ENCODE measurements around the gene RBFOX2. TPM values are rescaled to one million over a fixed set of nuclear protein-coding genes. Genes with fewer than 3 reads are reported as not detected.

The RBFOX2 gene
- total and polyA plus RNA-seq, 2 donors (not counting 1 experiment from before 2014, with no cell fraction given) = not detected

- no peak for ATAC-seq (ENCODE audit: low read depth)
- H3K36me3 ChIP-seq (replicated peaks in 1 of 2; ENCODE audit: control extremely low read depth in 1 of 2, control insufficient read depth in 1 of 2, extremely low read depth in 1 of 2, insufficient read depth in 2 of 2, low read length in 1 of 2) = no peaks in the 10 kb centered on the region
- H4K20me1 ChIP-seq (ENCODE audit: control insufficient read depth, insufficient read depth, low read length, poor library complexity, severe bottlenecking) = no peaks in the 10 kb centered on the region
- H3K4me2 ChIP-seq (replicated peaks; ENCODE audit: low read depth, low read length, poor library complexity, severe bottlenecking) = no peak overlapping the region
- no peak overlapping the region for H3K9ac ChIP-seq (ENCODE audit: low read length)
- Mint-ChIP-seq H3K27me3 (peaks cover 46% of the 10 kb centered on the region), H3K4me3 (no peak overlapping the region), H3K4me1 (no peaks in the 10 kb centered on the region), H3K27ac (no peak overlapping the region), H3K9me3 (ENCODE audit: insufficient read depth) (peaks cover 3% of the 10 kb centered on the region)
- no peak for DNase-seq
- CTCF ChIA-PET = no interaction called here
- no peak overlapping the region for H3K27ac ChIP-seq (ENCODE audit: low read length in 2 of 2)
- H3K27me3 ChIP-seq (replicated peaks in 1 of 4; ENCODE audit: control extremely low read depth in 1 of 4, control insufficient read depth in 3 of 4, insufficient read depth in 4 of 4, low read length in 3 of 4) = peaks cover 0 to 14% (median 5%) of the 10 kb centered on the region in 4 experiments
- H2AFZ ChIP-seq (ENCODE audit: insufficient read depth, low read depth, low read length, poor library complexity, severe bottlenecking) = no peak overlapping the region
- no peaks in the 10 kb centered on the region for H3K9me3 ChIP-seq (ENCODE audit: control extremely low read depth in 1 of 3, control insufficient read depth in 2 of 3, insufficient read depth in 1 of 3, low read length in 2 of 3)
- no peaks in the 10 kb centered on the region for H3K79me2 ChIP-seq (ENCODE audit: control insufficient read depth, insufficient read depth, low read length)
- H3K4me1 ChIP-seq (ENCODE audit: control insufficient read depth in 2 of 2, insufficient read depth in 2 of 2, low read length in 2 of 2) = no peaks in the 10 kb centered on the region
- WGBS (ENCODE audit: insufficient coverage) = 92% methylated on average over 3 of the region's 5 CpGs
- POLR2A ChIA-PET = no interaction called here
- intact Hi-C loops (cut with micrococcal nuclease) = no loop called here
- no peak overlapping the region for H3K4me3 ChIP-seq (ENCODE audit: control extremely low read depth in 1 of 5, extremely low read depth in 1 of 5, insufficient read depth in 1 of 5, low read depth in 2 of 5, low read length in 4 of 5)
- no peak for TF ChIP-seq EZH2 (IDR thresholded peaks at IDR 0.05; ENCODE audit: borderline replicate concordance, insufficient read depth, low read depth, low read length, poor library complexity, severe bottlenecking)
- TF ChIP-seq, protein P1, sequence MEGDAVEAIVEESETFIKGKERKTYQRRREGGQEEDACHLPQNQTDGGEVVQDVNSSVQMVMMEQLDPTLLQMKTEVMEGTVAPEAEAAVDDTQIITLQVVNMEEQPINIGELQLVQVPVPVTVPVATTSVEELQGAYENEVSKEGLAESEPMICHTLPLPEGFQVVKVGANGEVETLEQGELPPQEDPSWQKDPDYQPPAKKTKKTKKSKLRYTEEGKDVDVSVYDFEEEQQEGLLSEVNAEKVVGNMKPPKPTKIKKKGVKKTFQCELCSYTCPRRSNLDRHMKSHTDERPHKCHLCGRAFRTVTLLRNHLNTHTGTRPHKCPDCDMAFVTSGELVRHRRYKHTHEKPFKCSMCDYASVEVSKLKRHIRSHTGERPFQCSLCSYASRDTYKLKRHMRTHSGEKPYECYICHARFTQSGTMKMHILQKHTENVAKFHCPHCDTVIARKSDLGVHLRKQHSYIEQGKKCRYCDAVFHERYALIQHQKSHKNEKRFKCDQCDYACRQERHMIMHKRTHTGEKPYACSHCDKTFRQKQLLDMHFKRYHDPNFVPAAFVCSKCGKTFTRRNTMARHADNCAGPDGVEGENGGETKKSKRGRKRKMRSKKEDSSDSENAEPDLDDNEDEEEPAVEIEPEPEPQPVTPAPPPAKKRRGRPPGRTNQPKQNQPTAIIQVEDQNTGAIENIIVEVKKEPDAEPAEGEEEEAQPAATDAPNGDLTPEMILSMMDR (IDR thresholded peaks at IDR 0.05) = no peak
Observed at GRCh38 chr22:36002718-36003260, 25.8 kb downstream of the RBFOX2 start.

GRCh38 chr22:36002084-36002483, 26.5 kb downstream of the RBFOX2 start:
- Histone ChIP-seq H3K9ac (ENCODE audit: low read length) (no peak overlapping the region), H3K4me3 (ENCODE audit: control extremely low read depth in 1 of 5, extremely low read depth in 1 of 5, insufficient read depth in 1 of 5, low read depth in 2 of 5, low read length in 4 of 5) (no peak overlapping the region), H3K4me1 (ENCODE audit: control insufficient read depth in 2 of 2, insufficient read depth in 2 of 2, low read length in 2 of 2) (no peaks in the 10 kb centered on the region), H3K79me2 (ENCODE audit: control insufficient read depth, insufficient read depth, low read length) (no peaks in the 10 kb centered on the region), H3K4me2 (replicated peaks; ENCODE audit: low read depth, low read length, poor library complexity, severe bottlenecking) (no peak overlapping the region), H2AFZ (ENCODE audit: insufficient read depth, low read depth, low read length, poor library complexity, severe bottlenecking) (no peak overlapping the region), H3K36me3 (replicated peaks in 1 of 2; ENCODE audit: control extremely low read depth in 1 of 2, control insufficient read depth in 1 of 2, extremely low read depth in 1 of 2, insufficient read depth in 2 of 2, low read length in 1 of 2) (no peaks in the 10 kb centered on the region), H4K20me1 (ENCODE audit: control insufficient read depth, insufficient read depth, low read length, poor library complexity, severe bottlenecking) (no peaks in the 10 kb centered on the region), H3K27me3 (replicated peaks in 1 of 4; ENCODE audit: control extremely low read depth in 1 of 4, control insufficient read depth in 3 of 4, insufficient read depth in 4 of 4, low read length in 3 of 4) (peaks cover 0 to 14% (median 7%) of the 10 kb centered on the region in 4 experiments), H3K9me3 (ENCODE audit: control extremely low read depth in 1 of 3, control insufficient read depth in 2 of 3, insufficient read depth in 1 of 3, low read length in 2 of 3) (no peaks in the 10 kb centered on the region), H3K27ac (ENCODE audit: low read length in 2 of 2) (no peak overlapping the region)
- ChIA-PET POLR2A (no interaction called here), CTCF (no interaction called here)
- no peak for TF ChIP-seq EZH2 (IDR thresholded peaks at IDR 0.05; ENCODE audit: borderline replicate concordance, insufficient read depth, low read depth, low read length, poor library complexity, severe bottlenecking)
- TF ChIP-seq, protein P1 (IDR thresholded peaks at IDR 0.05) = no peak
- Mint-ChIP-seq H3K27me3 (peaks cover 50% of the 10 kb centered on the region), H3K9me3 (ENCODE audit: insufficient read depth) (peaks cover 3% of the 10 kb centered on the region), H3K27ac (no peak overlapping the region), H3K4me1 (no peaks in the 10 kb centered on the region), H3K4me3 (no peak overlapping the region)
- 100% methylated on average over 1 of the region's 7 CpGs for WGBS (ENCODE audit: insufficient coverage)
- intact Hi-C loops (cut with micrococcal nuclease) = no loop called here
- DNase-seq (no peak), ATAC-seq (ENCODE audit: low read depth) (no peak)

Data from B cell (primary cell).